ENCODE measurements around the gene FLRT3. TPM values are rescaled to one million over a fixed set of nuclear protein-coding genes. Genes with fewer than 3 reads are reported as not detected.

The FLRT3 gene
- total RNA-seq (under 1 TPM in 6 of 7 donors, not detected in 1; 0.07 to 0.34 (median 0.20) TPM), polyA plus RNA-seq (under 1 TPM; 0.02 to 0.10 (median 0.08) TPM)
- long read RNA-seq, donor 1: 0 reads
- long read RNA-seq, donor 2, full-length matches to known transcripts: 1 of 1 reads
- long read RNA-seq, donor 2, partial matches to known transcripts: 0 of 1 reads
- long read RNA-seq, donor 2, other reads (novel, unspliced or antisense): 0 of 1 reads

GRCh38 chr20:14337400-14338171, at the start of gene FLRT3:
Gene FLRT3, minus strand, starts transcription at chr20:14337612. Its CDS starts 10,106 bp downstream, at chr20:14327506.
- H3K36me3 ChIP-seq: no peaks in the 10 kb centered on the region
- H3K4me3 ChIP-seq: peak within 1 kb of the TSS; percentile 10 to 61 (median 21)
- no peaks in the 10 kb centered on the region for H3K9me3 ChIP-seq
- H3K4me1 ChIP-seq: no peaks in the 10 kb centered on the region
- TF ChIP-seq POLR2A (IDR thresholded peaks at IDR 0.05): no peak
- peak in 9 of 11 experiments; percentile 24 to 64 (median 51) for TF ChIP-seq CTCF (IDR thresholded peaks at IDR 0.05 in 8 of 11, conservative IDR thresholded peaks at IDR 0.05 in 3 of 11)
- peak in 2 of 3 donors; percentile 63 to 75 for TF ChIP-seq POLR2AphosphoS5 (IDR thresholded peaks at IDR 0.05)
- peak within 1 kb of the TSS in 1 of 8 donors; percentile 9 for H3K27ac ChIP-seq
- intact Hi-C loops (cut with DNase I; ENCODE audit: low total_unique reads): no loop called here
- 24 to 29% (median 27%) methylated on average over 12 of the region's 12 CpGs for WGBS, 5 donors
- no peaks in the 10 kb centered on the region for H3K27me3 ChIP-seq (replicated peaks in 1 of 7)
- no peak for DNase-seq

GRCh38 chr20:14386726-14387125, 49.3 kb upstream of the FLRT3 start:
- 84 to 88% (median 87%) methylated on average over 4 of the region's 4 CpGs for WGBS, 5 donors

GRCh38 chr20:14385176-14385740, 47.8 kb upstream of the FLRT3 start:
- no peak overlapping the region for H3K4me3 ChIP-seq
- 73 to 81% (median 77%) methylated on average over 2 of the region's 2 CpGs for WGBS, 5 donors
- peaks cover 0 to 55% (median 23%) of the 10 kb centered on the region in 8 donors for H3K9me3 ChIP-seq

More at GRCh38 chr20:14386726-14387125, 49.3 kb upstream of the FLRT3 start:
- Histone ChIP-seq H3K4me1 (no peaks in the 10 kb centered on the region), H3K4me3 (no peak overlapping the region), H3K27ac (no peak overlapping the region), H3K9me3 (peaks cover 0 to 54% (median 23%) of the 10 kb centered on the region in 8 donors), H3K27me3 (replicated peaks in 1 of 7) (no peaks in the 10 kb centered on the region), H3K36me3 (no peaks in the 10 kb centered on the region)
- DNase-seq: no peak
- no peak for TF ChIP-seq CTCF (IDR thresholded peaks at IDR 0.05 in 8 of 11, conservative IDR thresholded peaks at IDR 0.05 in 3 of 11)
- no peak for TF ChIP-seq POLR2A (IDR thresholded peaks at IDR 0.05)
- intact Hi-C loops (cut with DNase I; ENCODE audit: low total_unique reads): no loop called here

More at GRCh38 chr20:14385176-14385740, 47.8 kb upstream of the FLRT3 start:
- TF ChIP-seq POLR2A (IDR thresholded peaks at IDR 0.05) (no peak), CTCF (IDR thresholded peaks at IDR 0.05 in 8 of 11, conservative IDR thresholded peaks at IDR 0.05 in 3 of 11) (no peak), POLR2AphosphoS5 (IDR thresholded peaks at IDR 0.05) (no peak)
- no peak overlapping the region for H3K27ac ChIP-seq
- no peaks in the 10 kb centered on the region for H3K36me3 ChIP-seq
- H3K27me3 ChIP-seq (replicated peaks in 1 of 7): no peaks in the 10 kb centered on the region
- DNase-seq: no peak
- intact Hi-C loops (cut with DNase I; ENCODE audit: low total_unique reads): no loop called here
- H3K4me1 ChIP-seq: no peaks in the 10 kb centered on the region

Data from spleen (tissue), 13 donors.